GM23248 (cell line): ENCODE measurements around the gene FCN2. TPM values are rescaled to one million over a fixed set of nuclear protein-coding genes. Genes with fewer than 3 reads are reported as not detected.

Experiments used
- DNase-seq: peaks from one replicate; pipeline ENCODE4 v3.0.0-alpha.2; 2015
- H2AFZ ChIP-seq: fragments of 200-600 bp; sonication (generic); 2 replicates; pipeline ENCODE4 v1.6.1; 2016; ENCODE audit warnings: antibody characterized with exemption
- H3F3A ChIP-seq: fragments of 200-600 bp; sonication (generic); 2 replicates; pipeline ENCODE4 v1.6.1; 2016; ENCODE audit warnings: mild to moderate bottlenecking, antibody characterized with exemption, mixed run types; ENCODE audit not compliant: insufficient read depth
- H3K27ac ChIP-seq: fragments of 200-600 bp; sonication (generic); 2 replicates; pipeline ENCODE4 v1.5.1; 2016; ENCODE audit warnings: mild to moderate bottlenecking
- H3K27me3 ChIP-seq: fragments of 200-600 bp; sonication (generic); replicated peaks from 2 replicates; pipeline ENCODE4 v1.6.1; 2016; ENCODE audit warnings: mild to moderate bottlenecking; ENCODE audit not compliant: insufficient read depth
- H3K36me3 ChIP-seq: fragments of 200-600 bp; sonication (generic); 2 replicates; pipeline ENCODE4 v1.6.1; 2016; ENCODE audit warnings: low read depth, mild to moderate bottlenecking
- H3K4me1 ChIP-seq: fragments of 200-600 bp; sonication (generic); 2 replicates; pipeline ENCODE4 v1.6.1; 2016; ENCODE audit warnings: mild to moderate bottlenecking; ENCODE audit not compliant: insufficient read depth
- H3K4me2 ChIP-seq: fragments of 200-600 bp; sonication (generic); one replicate; pipeline ENCODE4 v1.6.1; 2016; ENCODE audit warnings: mild to moderate bottlenecking; ENCODE audit not compliant: unreplicated experiment
- H3K4me3 ChIP-seq: fragments of 200-600 bp; sonication (generic); 2 replicates; pipeline ENCODE4 v1.5.1; 2016; ENCODE audit warnings: mild to moderate bottlenecking
- H3K79me2 ChIP-seq: fragments of 200-600 bp; sonication (generic); 2 replicates; pipeline ENCODE4 v1.6.1; 2016; ENCODE audit warnings: mild to moderate bottlenecking; ENCODE audit not compliant: insufficient read depth
- H3K9ac ChIP-seq: fragments of 200-600 bp; sonication (generic); 2 replicates; pipeline ENCODE4 v1.6.1; 2016; ENCODE audit warnings: mild to moderate bottlenecking
- H3K9me2 ChIP-seq: fragments of 200-600 bp; sonication (generic); 2 replicates; pipeline ENCODE4 v1.6.1; 2016; ENCODE audit warnings: mixed run types, mild to moderate bottlenecking, moderate library complexity; ENCODE audit not compliant: insufficient read depth
- H3K9me3 ChIP-seq: fragments of 200-600 bp; sonication (generic); one replicate; pipeline ENCODE4 v1.6.1; 2017; ENCODE audit warnings: low read depth
- H4K20me1 ChIP-seq: fragments of 200-600 bp; sonication (generic); 2 replicates; pipeline ENCODE4 v1.6.0; 2016; ENCODE audit not compliant: insufficient read depth
- EZH2 ChIP-seq: fragments of 200-600 bp; sonication (generic); IDR thresholded peaks from 2 replicates; pipeline ENCODE4 v1.6.1; 2018; ENCODE audit warnings: antibody characterized with exemption, mild to moderate bottlenecking; ENCODE audit not compliant: insufficient read depth, poor library complexity, severe bottlenecking
- EZH2phosphoT487 ChIP-seq: fragments of 200-600 bp; sonication (generic); IDR thresholded peaks from 2 replicates; pipeline ENCODE4 v1.6.1; 2018; ENCODE audit warnings: antibody characterized with exemption, moderate library complexity, mild to moderate bottlenecking, low read depth; ENCODE audit not compliant: insufficient read depth
- WGBS, 2 experiments: methylation state at CpG; one replicate each; pipeline ENCODE4 v1.1.6; 2015 to 2017; ENCODE audit warnings: low lambda C conversion rate in 2 of 2, low coverage in 1 of 2; ENCODE audit errors: missing lambda C conversion rate in 2 of 2; 5-methylcytosine and 5-hydroxymethylcytosine counted together
- in situ Hi-C: fragments of 300-500 bp; cut with MboI; formaldehyde crosslinking; loops from 2 replicates; pipeline ENCODE4 v1.15.0; 2020
- polyA plus RNA-seq: library from polyadenylated mRNA; unstranded; fragments of >200 nt; fragmentation: Nextera tagmentation; extraction: Ambion mirVana; gene quantifications from 2 replicates; pipeline ENCODE4 v1.2.1, GENCODE V29; 2016
- total RNA-seq: library from RNA; depleted of rRNA; stranded (reverse); fragments of >200 nt; shearing (Covaris generic); gene quantifications from 2 replicates; pipeline ENCODE4 v1.2.3, GENCODE V29; 2014; rRNA removed

FCN2 gene
- not detected in 2 replicates for total RNA-seq
- not detected in 2 replicates for polyA plus RNA-seq

GRCh38 chr9:134880484-134881312, at the start of gene FCN2:
Gene FCN2 (plus strand): TSS chr9:134880810. CDS start chr9:134880822, 12 bp downstream.
- 60 to 65% methylated on average over 25 of the region's 25 CpGs for WGBS, 2 experiments
- Histone ChIP-seq H3K79me2 (no peaks in the 10 kb centered on the region), H4K20me1 (no peaks in the 10 kb centered on the region), H3K36me3 (no peaks in the 10 kb centered on the region), H3F3A (no peaks in the 10 kb centered on the region), H3K9ac (no peak within 1 kb of the TSS), H3K4me2 (no peak within 1 kb of the TSS), H3K4me3 (no peak within 1 kb of the TSS), H3K9me2 (no peaks in the 10 kb centered on the region), H3K27ac (no peak within 1 kb of the TSS), H3K4me1 (no peaks in the 10 kb centered on the region), H3K27me3 (peaks cover 32% of the 10 kb centered on the region), H3K9me3 (no peaks in the 10 kb centered on the region), H2AFZ (no peak within 1 kb of the TSS)
- no peak for DNase-seq
- in situ Hi-C loops, result no loop called here
- TF ChIP-seq EZH2, result no peak
- TF ChIP-seq EZH2phosphoT487, result no peak

GRCh38 chr9:134830926-134831720, 49.5 kb upstream of the FCN2 start:
- in situ Hi-C loops, result no loop called here
- no peaks in the 10 kb centered on the region for H3K9me3 ChIP-seq
- no peak overlapping the region for H3K4me2 ChIP-seq
- no peak overlapping the region for H2AFZ ChIP-seq
- no peak overlapping the region for H3K9ac ChIP-seq
- peaks cover 11% of the 10 kb centered on the region; the same call in 1 of the 2 replicates for H3K79me2 ChIP-seq
- no peak for DNase-seq
- H4K20me1 ChIP-seq, result no peaks in the 10 kb centered on the region
- WGBS, 2 experiments, result 77 to 79% methylated on average over 20 to 21 of the region's 21 CpGs
- no peaks in the 10 kb centered on the region for H3K27me3 ChIP-seq
- no peaks in the 10 kb centered on the region for H3K9me2 ChIP-seq
- no peak overlapping the region for H3K27ac ChIP-seq
- H3F3A ChIP-seq, result peaks cover 33% of the 10 kb centered on the region
- no peak for TF ChIP-seq EZH2phosphoT487
- TF ChIP-seq EZH2, result no peak
- no peak overlapping the region for H3K4me3 ChIP-seq
- no peaks in the 10 kb centered on the region for H3K4me1 ChIP-seq
- H3K36me3 ChIP-seq, result peaks cover 46% of the 10 kb centered on the region; the same call in 1 of the 2 replicates

- Histone ChIP-seq H3F3A (peaks cover 41% of the 10 kb centered on the region), H2AFZ (no peak overlapping the region), H3K4me2 (no peak overlapping the region), H4K20me1 (no peaks in the 10 kb centered on the region; the same call in 1 of the 2 replicates), H3K9ac (no peak overlapping the region), H3K9me3 (no peaks in the 10 kb centered on the region), H3K9me2 (no peaks in the 10 kb centered on the region), H3K36me3 (peaks cover 45% of the 10 kb centered on the region; the same call in 1 of the 2 replicates), H3K4me3 (no peak overlapping the region), H3K79me2 (peaks cover 11% of the 10 kb centered on the region; the same call in 1 of the 2 replicates), H3K4me1 (no peaks in the 10 kb centered on the region), H3K27ac (no peak overlapping the region), H3K27me3 (no peaks in the 10 kb centered on the region)
- in situ Hi-C loops, result no loop called here
- TF ChIP-seq EZH2phosphoT487 (no peak), EZH2 (no peak)
- 94 to 97% methylated on average over 14 to 19 of the region's 19 CpGs for WGBS, 2 experiments
- no peak for DNase-seq
Observed at GRCh38 chr9:134832471-134832870, 48.1 kb upstream of the FCN2 start.

- Histone ChIP-seq H3K9me2 (no peaks in the 10 kb centered on the region), H3K4me1 (no peaks in the 10 kb centered on the region), H3K27me3 (no peaks in the 10 kb centered on the region), H3K9me3 (no peaks in the 10 kb centered on the region), H3K27ac (no peak overlapping the region), H3K36me3 (peaks cover 49% of the 10 kb centered on the region; the same call in 1 of the 2 replicates), H3K4me3 (no peak overlapping the region), H3K9ac (no peak overlapping the region), H2AFZ (no peak overlapping the region), H3K79me2 (peaks cover 11% of the 10 kb centered on the region; the same call in 1 of the 2 replicates), H3K4me2 (no peak overlapping the region), H3F3A (peaks cover 45% of the 10 kb centered on the region), H4K20me1 (no peaks in the 10 kb centered on the region; the same call in 1 of the 2 replicates)
- in situ Hi-C loops, result no loop called here
- 81 to 84% methylated on average over 11 of the region's 11 CpGs for WGBS, 2 experiments
- no peak for TF ChIP-seq EZH2
- TF ChIP-seq EZH2phosphoT487, result no peak
- DNase-seq, result no peak
Observed at GRCh38 chr9:134833294-134833880, 47.2 kb upstream of the FCN2 start.
